GM12874 (cell line): ENCODE measurements around the gene TCF4.

Experiments
- TF ChIP-seq, protein P1 (sequence below): IDR thresholded peaks from 2 replicates; pipeline ENCODE4 v1.5.1; 2011; ENCODE audit warnings: low read depth, mild to moderate bottlenecking, control low read depth, low read length, moderate library complexity; ENCODE audit not compliant: insufficient read depth

TCF4 gene

DNA sequence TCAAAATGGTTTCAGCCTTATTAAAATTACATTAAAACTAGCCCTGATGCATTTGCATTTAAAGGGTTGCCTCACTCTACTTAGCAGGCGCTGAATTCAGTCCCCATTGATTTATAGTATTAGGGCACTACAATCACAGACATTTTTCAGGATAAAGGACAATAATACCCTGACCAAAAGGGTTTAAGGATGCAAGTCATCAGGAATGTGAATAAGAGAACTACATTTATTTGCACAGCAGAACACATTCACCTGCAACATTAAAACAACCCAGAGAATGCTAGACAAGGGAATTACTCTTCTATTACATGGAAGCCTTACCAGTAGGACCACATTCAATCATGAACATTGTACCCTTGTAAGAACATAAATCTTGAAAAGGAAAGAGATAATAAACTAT is 93.6 kb downstream of the TCF4 start:
- TF ChIP-seq, protein P1, sequence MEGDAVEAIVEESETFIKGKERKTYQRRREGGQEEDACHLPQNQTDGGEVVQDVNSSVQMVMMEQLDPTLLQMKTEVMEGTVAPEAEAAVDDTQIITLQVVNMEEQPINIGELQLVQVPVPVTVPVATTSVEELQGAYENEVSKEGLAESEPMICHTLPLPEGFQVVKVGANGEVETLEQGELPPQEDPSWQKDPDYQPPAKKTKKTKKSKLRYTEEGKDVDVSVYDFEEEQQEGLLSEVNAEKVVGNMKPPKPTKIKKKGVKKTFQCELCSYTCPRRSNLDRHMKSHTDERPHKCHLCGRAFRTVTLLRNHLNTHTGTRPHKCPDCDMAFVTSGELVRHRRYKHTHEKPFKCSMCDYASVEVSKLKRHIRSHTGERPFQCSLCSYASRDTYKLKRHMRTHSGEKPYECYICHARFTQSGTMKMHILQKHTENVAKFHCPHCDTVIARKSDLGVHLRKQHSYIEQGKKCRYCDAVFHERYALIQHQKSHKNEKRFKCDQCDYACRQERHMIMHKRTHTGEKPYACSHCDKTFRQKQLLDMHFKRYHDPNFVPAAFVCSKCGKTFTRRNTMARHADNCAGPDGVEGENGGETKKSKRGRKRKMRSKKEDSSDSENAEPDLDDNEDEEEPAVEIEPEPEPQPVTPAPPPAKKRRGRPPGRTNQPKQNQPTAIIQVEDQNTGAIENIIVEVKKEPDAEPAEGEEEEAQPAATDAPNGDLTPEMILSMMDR, result no peak

DNA sequence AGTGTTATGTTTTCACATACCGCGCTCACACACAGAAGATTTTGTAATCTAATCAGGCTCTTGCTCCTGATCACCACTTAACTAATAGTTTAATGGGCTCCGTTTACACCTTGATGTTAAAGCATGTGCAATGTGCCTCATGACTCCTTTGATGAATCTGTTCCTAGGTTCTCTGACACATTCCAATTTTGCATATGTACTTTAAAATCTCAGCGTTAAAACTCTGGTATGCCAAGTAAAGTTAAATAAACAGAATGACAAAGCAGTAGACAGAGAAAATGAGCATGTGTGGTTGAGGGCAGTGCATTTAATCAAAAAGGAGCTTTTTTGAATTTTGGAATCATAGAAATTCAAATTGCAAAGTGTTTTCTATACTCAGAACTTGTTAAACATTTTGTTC is 96.4 kb downstream of the TCF4 start:
- TF ChIP-seq, protein P1, result no peak

DNA sequence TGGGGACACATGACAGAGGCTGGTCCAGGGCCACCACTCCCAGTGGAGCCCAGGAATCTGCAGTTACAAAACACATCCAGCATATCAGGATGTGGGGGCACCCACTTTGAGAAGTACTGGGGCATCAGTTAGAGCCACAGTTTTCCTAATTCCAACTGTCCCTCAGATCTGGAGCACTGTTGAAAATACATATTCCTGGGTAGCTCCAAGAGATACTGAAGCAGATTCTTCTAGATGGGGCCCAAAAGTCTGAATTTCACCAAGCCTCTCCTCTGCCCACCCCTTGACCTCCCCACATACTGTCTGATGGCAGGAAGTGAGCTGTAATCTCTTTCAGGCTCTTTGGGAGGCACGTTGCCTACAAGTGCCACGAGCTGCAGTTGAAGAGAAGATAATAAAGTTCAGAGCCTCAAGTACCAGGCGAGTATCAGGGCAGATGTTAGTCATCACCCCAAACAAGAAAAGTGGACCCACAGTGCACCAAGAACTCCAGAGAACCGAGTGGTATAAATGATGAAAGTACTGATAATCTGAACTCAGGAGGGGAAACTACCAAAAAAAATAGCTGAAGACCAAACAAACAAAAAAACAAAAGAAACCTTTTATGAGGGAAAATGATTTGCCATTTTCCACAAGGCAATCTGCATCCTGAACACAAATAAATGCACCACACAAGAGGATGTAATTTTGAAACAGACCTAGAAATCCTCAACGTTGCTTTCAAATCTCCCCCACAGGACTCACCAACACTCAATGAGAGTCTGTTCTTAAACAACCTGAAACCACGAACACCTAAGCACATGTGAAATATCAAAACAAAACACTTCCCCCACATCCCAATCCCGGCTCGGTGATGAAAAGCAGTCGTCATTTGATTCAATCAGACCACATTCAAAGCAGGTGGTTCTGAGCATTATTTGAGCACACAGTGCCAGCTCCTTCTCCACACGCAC is 98.7 kb downstream of the TCF4 start:
- TF ChIP-seq, protein P1, result no peak

DNA sequence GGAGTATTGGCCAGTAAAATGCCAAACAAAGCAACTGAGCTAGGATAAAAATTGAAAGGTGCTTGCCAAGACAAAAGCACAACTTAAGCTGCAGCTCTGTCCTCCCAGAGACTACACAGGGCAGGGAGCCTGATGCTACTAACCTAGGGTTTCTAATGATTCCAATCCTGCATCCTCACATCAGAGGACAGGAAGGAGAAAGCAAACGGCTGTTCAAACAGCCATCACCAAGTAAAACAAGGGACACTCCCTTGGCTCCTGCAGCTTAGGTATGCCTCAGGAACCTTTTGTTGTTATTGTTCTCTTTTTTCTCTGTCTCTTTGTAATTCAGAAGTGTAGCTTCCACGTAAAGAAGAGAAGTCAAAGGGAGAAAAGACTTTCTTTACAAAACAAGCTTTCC is 99.5 kb downstream of the TCF4 start:
- TF ChIP-seq, protein P1, result no peak

DNA sequence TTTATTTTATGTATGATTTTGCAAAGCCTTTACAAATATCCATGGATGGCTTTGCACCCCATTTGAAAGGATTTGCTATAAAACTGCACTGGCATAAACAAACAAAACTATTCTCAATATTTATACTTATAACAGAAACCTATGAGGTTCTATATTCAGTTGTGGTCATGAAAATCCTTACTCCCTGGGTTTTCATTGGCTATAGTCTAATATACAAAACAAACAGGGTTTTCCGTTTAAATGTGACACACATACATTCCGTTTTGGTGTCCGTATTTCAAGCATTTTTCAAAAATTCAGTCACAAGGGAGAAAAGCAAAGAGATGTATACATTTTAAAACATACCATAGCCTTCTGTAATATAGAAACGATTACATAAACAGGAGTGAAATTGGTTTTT is 100.0 kb downstream of the TCF4 start:
- TF ChIP-seq, protein P1, result no peak

DNA sequence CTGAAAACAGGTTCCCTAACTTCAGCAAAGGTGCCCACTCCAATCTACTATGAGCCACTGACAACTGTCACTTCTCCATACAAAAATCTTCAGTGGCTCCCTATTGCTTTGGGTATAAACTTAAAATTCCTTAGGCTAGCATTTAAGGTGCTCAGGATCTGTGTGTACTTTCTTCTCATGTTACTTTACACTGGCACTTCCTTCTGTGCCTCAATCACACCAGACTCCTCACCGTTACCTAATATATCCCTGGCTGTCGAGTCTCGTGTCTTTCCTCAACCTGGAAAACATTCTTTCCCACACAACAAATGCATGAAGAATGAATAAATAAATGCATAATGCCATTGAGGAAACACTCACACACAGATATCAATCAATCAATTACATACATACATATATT is 101.1 kb downstream of the TCF4 start:
- TF ChIP-seq, protein P1, result no peak

DNA sequence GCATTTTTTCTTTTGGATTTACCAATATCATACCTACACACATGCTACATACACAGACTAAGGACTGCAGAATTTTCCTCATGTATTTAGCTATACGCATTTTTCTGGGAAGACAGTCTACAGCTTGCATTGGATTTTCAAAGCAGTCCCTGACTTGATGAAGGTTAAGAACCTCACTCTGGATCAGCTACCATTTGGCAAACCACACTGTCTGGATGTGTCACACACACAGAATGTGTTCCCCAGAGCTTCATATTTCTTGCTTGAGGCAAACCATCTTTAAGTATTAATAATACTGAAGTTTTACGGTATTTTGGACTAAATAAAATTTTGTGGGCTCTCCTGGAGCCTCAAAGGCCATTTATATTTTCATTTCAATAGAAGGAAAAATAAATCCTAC is 102.3 kb downstream of the TCF4 start:
- TF ChIP-seq, protein P1, result no peak
